ENCODE measurements around the gene TOMM40. TPM values are rescaled to one million over a fixed set of nuclear protein-coding genes. Genes with fewer than 3 reads are reported as not detected.

The TOMM40 gene
- total and polyA plus RNA-seq, 2 of the 13 experiments (the other 11 are each of a cell fraction or from before 2014, with no cell fraction given): 72.0 to 110 TPM

- H3K27ac ChIP-seq (ENCODE audit: extremely low read length, insufficient read depth, low read length): no peak overlapping the region
- peaks cover 72% of the 10 kb centered on the region for H3K4me1 ChIP-seq (ENCODE audit: insufficient read depth, low read length)
- no peak overlapping the region for H3K4me3 ChIP-seq (replicated peaks in 1 of 3; ENCODE audit: insufficient read depth in 1 of 3, low read depth in 2 of 3, low read length in 3 of 3)
- H3K36me3 ChIP-seq (replicated peaks in 1 of 2; ENCODE audit: control insufficient read depth in 1 of 2, insufficient read depth in 2 of 2, low read length in 2 of 2): peaks cover 3 to 21% of the 10 kb centered on the region in 2 experiments
- in situ Hi-C loops (cut with HindIII; ENCODE audit: extremely low pct_ligation_motif_present, low pct_unique_long_range_greater_than_20kb) (no loop called here), intact Hi-C loops (cut with micrococcal nuclease; ENCODE audit: unreplicated experiment) (no loop called here)
- no peak overlapping the region for H3K9ac ChIP-seq (ENCODE audit: insufficient read depth, low read depth, low read length)
- BruUV-seq (replicated peaks): no TSS peak
- H3K27me3 ChIP-seq (ENCODE audit: control insufficient read depth in 1 of 2, insufficient read depth in 2 of 2, low read length in 2 of 2): no peaks in the 10 kb centered on the region; a peak in 1 of 5 replicates
- POLR2A ChIA-PET: interaction anchor here (1.2 to 14.7 kb wide), 7 partner anchors 12 to 46 kb away, joined by 3 to 317 read pairs (median 25); partner anchors contain the start of genes APOC2 and CLPTM1
- DNase-seq (ENCODE audit: low spot score): no peak
- H3K79me2 ChIP-seq (ENCODE audit: insufficient read depth, low read length): peaks cover 20% of the 10 kb centered on the region
- TF ChIP-seq ZNF121 (CRISPR knock-in tag; IDR thresholded peaks at IDR 0.05) (peak; percentile 67; the same call in 1 of the 2 replicates), CCAR2 (optimal IDR thresholded peaks at IDR 0.05; ENCODE audit: low read depth, low read length) (no peak), ATF7 (IDR thresholded peaks at IDR 0.05) (no peak), ATF7 (CRISPR knock-in tag; IDR thresholded peaks at IDR 0.05) (no peak), CBX5 (CRISPR knock-in tag; IDR thresholded peaks at IDR 0.05; ENCODE audit: borderline replicate concordance) (no peak)
- ATAC-seq: no peak
- H2AFZ ChIP-seq (ENCODE audit: low read length): no peak overlapping the region
- H4K20me1 ChIP-seq (ENCODE audit: insufficient read depth, low read length): peaks cover 14% of the 10 kb centered on the region
- no peaks in the 10 kb centered on the region for H3K9me3 ChIP-seq (ENCODE audit: low read length)
- FAIRE-seq: no peak
- CTCF ChIA-PET (ENCODE audit: low intra/inter-chr PET ratio, low total read pairs): no interaction called here
- peak overlapping the region; percentile 26; the same call in 1 of the 2 replicates for H3K4me2 ChIP-seq (ENCODE audit: low read depth, low read length)
- WGBS (ENCODE audit: low lambda C conversion rate): 96% methylated on average over 40 of the region's 46 CpGs
Measured at GRCh38 chr19:44908074-44908835, 17.2 kb downstream of the TOMM40 start.

- TF ChIP-seq PHF20 (CRISPR knock-in tag; IDR thresholded peaks at IDR 0.05): no peak
- peak; percentile 58 for TF ChIP-seq ZBTB33 (CRISPR knock-in tag; IDR thresholded peaks at IDR 0.05)
- peak; percentile 79; the same call in 1 of the 2 replicates for TF ChIP-seq RBFOX2 (IDR thresholded peaks at IDR 0.05; ENCODE audit: low read depth, low read length)
- 0 out of 2 replicates have a peak, but pooled peaks have one; percentile 42 for TF ChIP-seq HNRNPL (IDR thresholded peaks at IDR 0.05; ENCODE audit: low read depth, low read length)
- TF ChIP-seq AGO2 (optimal IDR thresholded peaks at IDR 0.05; ENCODE audit: low read depth, low read length): peak; percentile 83
- no peak for TF ChIP-seq ZBED4 (CRISPR knock-in tag; IDR thresholded peaks at IDR 0.05; ENCODE audit: borderline replicate concordance)
- ATAC-seq: no peak
- Histone ChIP-seq H3K79me2 (ENCODE audit: insufficient read depth, low read length) (peaks cover 20% of the 10 kb centered on the region), H3K4me1 (ENCODE audit: insufficient read depth, low read length) (peaks cover 73% of the 10 kb centered on the region), H2AFZ (ENCODE audit: low read length) (no peak overlapping the region), H3K4me2 (ENCODE audit: low read depth, low read length) (no peak overlapping the region), H4K20me1 (ENCODE audit: insufficient read depth, low read length) (peaks cover 14% of the 10 kb centered on the region), H3K9ac (ENCODE audit: insufficient read depth, low read depth, low read length) (no peak overlapping the region), H3K36me3 (replicated peaks in 1 of 2; ENCODE audit: control insufficient read depth in 1 of 2, insufficient read depth in 2 of 2, low read length in 2 of 2) (peaks cover 3 to 21% of the 10 kb centered on the region in 2 experiments), H3K9me3 (ENCODE audit: low read length) (no peaks in the 10 kb centered on the region), H3K4me3 (replicated peaks in 1 of 3; ENCODE audit: insufficient read depth in 1 of 3, low read depth in 2 of 3, low read length in 3 of 3) (no peak overlapping the region), H3K27ac (ENCODE audit: extremely low read length, insufficient read depth, low read length) (no peak overlapping the region), H3K27me3 (ENCODE audit: control insufficient read depth in 1 of 2, insufficient read depth in 2 of 2, low read length in 2 of 2) (no peaks in the 10 kb centered on the region; a peak in 1 of 5 replicates)
- DNase-seq (ENCODE audit: low spot score): no peak
- intact Hi-C loops (cut with micrococcal nuclease; ENCODE audit: unreplicated experiment) (no loop called here), in situ Hi-C loops (cut with HindIII; ENCODE audit: extremely low pct_ligation_motif_present, low pct_unique_long_range_greater_than_20kb) (no loop called here)
- CTCF ChIA-PET (ENCODE audit: low intra/inter-chr PET ratio, low total read pairs): interaction anchor here (4.3 kb wide), 1 partner anchor 43 kb away, joined by 45 read pairs; no protein-coding TSS in a partner anchor
- POLR2A ChIA-PET: interaction anchor here (2.8 to 14.7 kb wide), 5 partner anchors 16 to 45 kb away, joined by 18 to 317 read pairs (median 55); partner anchors contain the start of genes APOC2 and CLPTM1
- no peak for FAIRE-seq
- 96% methylated on average over 34 of the region's 44 CpGs for WGBS (ENCODE audit: low lambda C conversion rate)
- BruUV-seq (replicated peaks): TSS peak; percentile 88
Measured at GRCh38 chr19:44908836-44909261, 17.8 kb downstream of the TOMM40 start.

Data from HepG2 (cell line).